Neutrophil (primary cell): Measurements from ENCODE around the gene PPP1R15B.

Source experiments
- H3K27ac ChIP-seq: fragments of 200-600 bp; sonication (generic); 2 replicates; pipeline ENCODE4 v1.5.1; 2016; ENCODE audit warnings: mild to moderate bottlenecking, moderate library complexity
- H3K27me3 ChIP-seq: fragments of 200-600 bp; sonication (generic); 2 replicates; pipeline ENCODE4 v1.6.0; 2016; ENCODE audit warnings: mild to moderate bottlenecking
- H3K36me3 ChIP-seq: fragments of 200-600 bp; sonication (generic); 2 replicates; pipeline ENCODE4 v1.5.1; 2017
- H3K4me1 ChIP-seq, 2 experiments: fragments of 200-600 bp in 1 of 2; sonication (generic) in 1 of 2; 1 replicate in 1 of 2; 2 replicates in 1 of 2; pipeline versions ENCODE4 v1.5.1 to v1.6.1; 2013 to 2016; ENCODE audit warnings: low read depth in 1 of 2, low read length in 1 of 2, mild to moderate bottlenecking in 1 of 2, moderate library complexity in 1 of 2; ENCODE audit not compliant: control insufficient read depth in 1 of 2, insufficient read depth in 1 of 2
- H3K4me3 ChIP-seq, 2 experiments: fragments of 200-600 bp in 1 of 2; sonication (generic) in 1 of 2; 1 replicate in 1 of 2; 2 replicates in 1 of 2; pipeline ENCODE4 v1.5.1; 2013 to 2016; ENCODE audit warnings: low read depth in 1 of 2, low read length in 1 of 2, mild to moderate bottlenecking in 1 of 2, moderate library complexity in 1 of 2
- H3K9me3 ChIP-seq: fragments of 200-600 bp; sonication (generic); 2 replicates; pipeline ENCODE4 v1.5.1; 2016
- TF ChIP-seq, protein P1 (sequence below): fragments of 200-600 bp; sonication (generic); IDR thresholded peaks from 2 replicates; pipeline ENCODE4 v1.5.1; 2016; ENCODE audit warnings: antibody characterized with exemption

The PPP1R15B gene

DNA sequence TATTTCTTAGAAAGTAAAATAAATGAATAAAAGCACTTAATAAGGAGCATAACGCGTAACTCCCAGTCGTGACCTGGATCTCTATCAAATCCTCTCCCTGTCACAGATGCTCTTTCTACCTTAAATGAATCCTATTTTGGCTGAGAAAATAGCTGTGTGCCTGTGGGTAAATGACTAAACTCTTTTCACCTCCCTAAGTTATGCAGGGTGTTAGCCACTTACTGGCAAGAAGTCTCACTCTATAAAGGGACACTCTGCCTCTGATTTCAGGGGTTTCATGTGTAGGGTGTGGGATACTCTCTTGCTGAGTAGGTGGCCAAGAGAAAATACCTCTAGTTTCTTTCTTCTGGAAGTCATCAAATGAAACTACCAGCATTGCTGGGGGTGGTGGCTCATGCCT, 24.3 kb upstream of the PPP1R15B start:
- Histone ChIP-seq H3K36me3 (no peaks in the 10 kb centered on the region), H3K9me3 (no peaks in the 10 kb centered on the region), H3K27me3 (no peaks in the 10 kb centered on the region), H3K4me3 (no peak overlapping the region), H3K4me1 (peaks cover 0 to 4% of the 10 kb centered on the region in 2 experiments), H3K27ac (no peak overlapping the region)
- TF ChIP-seq, protein P1, sequence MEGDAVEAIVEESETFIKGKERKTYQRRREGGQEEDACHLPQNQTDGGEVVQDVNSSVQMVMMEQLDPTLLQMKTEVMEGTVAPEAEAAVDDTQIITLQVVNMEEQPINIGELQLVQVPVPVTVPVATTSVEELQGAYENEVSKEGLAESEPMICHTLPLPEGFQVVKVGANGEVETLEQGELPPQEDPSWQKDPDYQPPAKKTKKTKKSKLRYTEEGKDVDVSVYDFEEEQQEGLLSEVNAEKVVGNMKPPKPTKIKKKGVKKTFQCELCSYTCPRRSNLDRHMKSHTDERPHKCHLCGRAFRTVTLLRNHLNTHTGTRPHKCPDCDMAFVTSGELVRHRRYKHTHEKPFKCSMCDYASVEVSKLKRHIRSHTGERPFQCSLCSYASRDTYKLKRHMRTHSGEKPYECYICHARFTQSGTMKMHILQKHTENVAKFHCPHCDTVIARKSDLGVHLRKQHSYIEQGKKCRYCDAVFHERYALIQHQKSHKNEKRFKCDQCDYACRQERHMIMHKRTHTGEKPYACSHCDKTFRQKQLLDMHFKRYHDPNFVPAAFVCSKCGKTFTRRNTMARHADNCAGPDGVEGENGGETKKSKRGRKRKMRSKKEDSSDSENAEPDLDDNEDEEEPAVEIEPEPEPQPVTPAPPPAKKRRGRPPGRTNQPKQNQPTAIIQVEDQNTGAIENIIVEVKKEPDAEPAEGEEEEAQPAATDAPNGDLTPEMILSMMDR, result no peak

DNA sequence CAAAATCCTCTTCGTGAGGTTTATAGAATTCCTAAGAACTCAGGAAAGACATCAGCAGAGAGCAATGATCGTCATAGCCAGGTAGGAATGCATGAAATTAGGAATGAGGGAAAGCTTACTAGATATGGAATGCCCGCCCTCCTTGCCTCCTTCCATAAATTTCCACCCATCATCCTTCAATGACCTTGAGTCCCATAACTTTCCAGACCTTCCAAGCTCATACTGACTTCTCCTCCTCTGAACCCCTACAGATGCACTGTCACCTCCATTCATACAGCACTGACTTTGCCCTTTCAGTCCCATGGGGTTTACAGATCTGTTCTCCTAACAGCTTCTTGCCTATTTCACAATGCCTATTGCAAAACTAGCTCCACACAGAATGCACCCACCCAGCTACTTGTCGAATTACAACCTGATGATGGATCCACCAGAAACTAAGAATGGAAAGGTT, 23.8 kb upstream of the PPP1R15B start:
- Histone ChIP-seq H3K4me3 (no peak overlapping the region), H3K4me1 (peaks cover 0 to 4% of the 10 kb centered on the region in 2 experiments), H3K27ac (no peak overlapping the region), H3K36me3 (no peaks in the 10 kb centered on the region), H3K27me3 (no peaks in the 10 kb centered on the region), H3K9me3 (no peaks in the 10 kb centered on the region)
- TF ChIP-seq, protein P1, result no peak

DNA sequence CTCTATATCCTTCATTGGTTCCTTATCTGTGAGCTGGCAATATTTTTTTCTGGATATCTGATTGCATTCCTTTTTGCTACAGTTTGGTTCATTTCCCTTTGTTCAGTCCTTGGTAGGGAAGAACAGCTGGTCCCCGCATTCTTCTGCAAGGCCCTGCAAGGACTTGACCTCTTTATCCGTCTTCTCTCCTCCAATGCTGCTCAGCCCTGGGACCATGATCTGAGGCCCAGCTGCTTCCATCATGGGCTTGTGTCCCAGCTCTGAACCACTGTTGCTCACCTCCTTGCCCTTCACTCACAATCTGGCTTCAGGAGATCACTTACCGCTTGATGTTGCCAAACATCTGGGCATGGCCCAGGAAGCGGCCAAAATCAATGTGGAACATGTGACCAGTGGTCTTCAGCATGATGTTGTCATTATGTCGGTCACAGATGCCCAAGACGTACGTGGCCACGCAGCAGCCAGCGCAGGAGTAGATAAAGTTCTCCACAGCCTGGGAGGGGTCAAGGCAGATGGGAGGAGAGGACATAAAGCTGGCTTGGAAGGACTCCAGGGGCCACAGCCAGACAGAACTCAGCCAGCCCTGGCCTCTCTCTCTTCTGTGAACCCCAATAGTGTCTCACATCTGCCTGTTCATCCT, 22.6 kb upstream of the PPP1R15B start:
- Histone ChIP-seq H3K4me3 (no peak overlapping the region), H3K9me3 (no peaks in the 10 kb centered on the region), H3K27me3 (no peaks in the 10 kb centered on the region), H3K36me3 (no peaks in the 10 kb centered on the region), H3K27ac (no peak overlapping the region), H3K4me1 (peaks cover 0 to 4% of the 10 kb centered on the region in 2 experiments)
- TF ChIP-seq, protein P1, result no peak

DNA sequence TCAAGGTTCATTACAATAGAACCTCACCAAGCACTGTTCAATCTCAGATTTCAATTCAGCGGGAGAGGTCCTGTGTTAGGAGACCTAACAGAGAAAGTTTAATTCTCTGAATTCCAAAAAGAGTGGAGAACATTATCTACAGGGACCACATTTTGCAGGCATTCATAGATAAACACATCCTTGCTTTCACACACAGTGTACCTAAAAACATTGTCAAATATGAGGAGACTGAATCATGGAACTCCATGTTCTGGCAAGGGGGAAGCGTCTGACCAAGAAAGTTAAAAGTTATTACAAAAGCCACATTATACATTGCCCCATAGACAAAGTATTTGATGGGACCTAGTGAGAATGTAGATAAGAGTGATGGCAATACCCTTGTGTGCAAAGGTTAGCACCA, 21.1 kb upstream of the PPP1R15B start:
- no peak overlapping the region for H3K27ac ChIP-seq
- no peaks in the 10 kb centered on the region for H3K9me3 ChIP-seq
- TF ChIP-seq, protein P1, result no peak
- no peaks in the 10 kb centered on the region for H3K27me3 ChIP-seq
- no peaks in the 10 kb centered on the region for H3K36me3 ChIP-seq
- H3K4me3 ChIP-seq, result no peak overlapping the region
- peaks cover 1 to 5% of the 10 kb centered on the region in 2 experiments for H3K4me1 ChIP-seq

DNA sequence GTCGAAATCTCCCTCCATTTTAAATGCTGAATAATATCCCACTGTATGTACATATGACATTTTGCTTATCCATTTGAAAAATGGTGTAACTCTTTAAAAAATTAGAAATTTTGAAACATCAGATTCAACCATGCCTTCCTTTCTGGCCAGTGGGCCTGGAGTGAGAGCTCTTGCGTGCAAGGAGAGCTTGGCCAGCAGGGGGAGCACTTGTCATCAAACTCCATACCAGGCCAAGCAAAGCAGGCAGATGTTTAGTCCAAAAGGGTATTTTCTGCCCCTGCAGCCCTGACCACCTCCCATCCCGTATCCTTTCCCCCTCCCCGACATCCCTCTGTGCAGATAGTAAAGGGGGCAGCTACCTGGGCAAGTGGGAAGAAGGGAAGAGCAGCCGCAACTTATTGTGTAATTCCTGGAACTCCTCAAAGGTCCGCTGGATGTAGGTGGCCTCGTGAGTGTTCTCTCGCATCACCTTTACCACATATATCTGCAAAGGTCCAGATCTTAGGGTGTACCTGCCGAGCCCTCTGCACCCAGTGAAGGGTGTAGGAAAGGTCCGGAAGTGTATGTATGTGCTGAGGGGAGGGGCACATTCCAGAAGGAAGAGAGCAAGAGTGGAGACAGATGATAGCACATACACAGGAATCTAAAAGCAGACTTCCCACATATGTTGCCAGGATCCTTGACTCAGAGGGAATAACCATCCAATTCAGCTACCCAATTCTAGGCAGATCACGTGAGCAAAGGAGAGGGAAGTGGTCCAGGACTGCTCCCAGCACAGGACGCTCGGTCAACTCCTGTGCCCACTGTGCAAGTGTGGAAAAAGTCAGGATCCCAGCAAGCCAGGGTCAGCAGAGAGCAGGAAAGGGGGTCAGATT, 19.9 kb upstream of the PPP1R15B start:
- Histone ChIP-seq H3K4me3 (no peak overlapping the region), H3K9me3 (no peaks in the 10 kb centered on the region), H3K4me1 (peaks cover 13 to 17% of the 10 kb centered on the region in 2 experiments), H3K36me3 (no peaks in the 10 kb centered on the region), H3K27ac (no peak overlapping the region), H3K27me3 (no peaks in the 10 kb centered on the region)
- TF ChIP-seq, protein P1, result peak; percentile 86
